GM13976 (cell line): ENCODE measurements around the gene PHLPP2.

Experiments
- DNase-seq: peaks from one replicate; pipeline ENCODE4 v3.0.0; 2012; ENCODE audit warnings: low spot score
- in situ Hi-C: fragments of 300-500 bp; cut with MboI; formaldehyde crosslinking; loops from one replicate; pipeline ENCODE4 v1.12.0; 2022; ENCODE audit warnings: low sequenced_read_pairs, mixed read lengths, inconsistent platforms; ENCODE audit not compliant: unreplicated experiment
- TF ChIP-seq, protein P1 (sequence below): IDR thresholded peaks from 2 replicates; pipeline ENCODE4 v1.5.1; 2012; ENCODE audit warnings: borderline replicate concordance, mild to moderate bottlenecking; ENCODE audit not compliant: insufficient read depth; ENCODE audit errors: extremely low read depth, missing control alignments, control extremely low read depth

PHLPP2 gene

DNA sequence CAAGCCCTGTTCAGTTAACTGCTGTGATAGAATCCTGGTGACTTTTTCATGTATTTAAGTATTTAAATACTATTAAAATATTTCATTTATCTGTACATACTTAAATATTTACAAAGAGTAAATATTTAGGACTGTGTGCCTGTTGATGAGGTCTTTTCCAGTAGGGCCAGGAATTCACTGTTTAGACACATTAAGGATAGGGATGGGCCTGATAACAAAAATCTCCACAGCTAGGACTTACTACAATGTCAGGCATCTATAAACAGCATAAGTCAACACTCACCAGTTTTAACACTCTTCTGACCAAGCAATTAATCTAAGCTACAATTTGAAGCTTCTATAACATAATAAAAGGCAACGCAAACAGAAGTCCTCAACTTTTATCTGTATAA lies 50.9 kb downstream of the PHLPP2 start:
- no peak for DNase-seq
- TF ChIP-seq, protein P1, sequence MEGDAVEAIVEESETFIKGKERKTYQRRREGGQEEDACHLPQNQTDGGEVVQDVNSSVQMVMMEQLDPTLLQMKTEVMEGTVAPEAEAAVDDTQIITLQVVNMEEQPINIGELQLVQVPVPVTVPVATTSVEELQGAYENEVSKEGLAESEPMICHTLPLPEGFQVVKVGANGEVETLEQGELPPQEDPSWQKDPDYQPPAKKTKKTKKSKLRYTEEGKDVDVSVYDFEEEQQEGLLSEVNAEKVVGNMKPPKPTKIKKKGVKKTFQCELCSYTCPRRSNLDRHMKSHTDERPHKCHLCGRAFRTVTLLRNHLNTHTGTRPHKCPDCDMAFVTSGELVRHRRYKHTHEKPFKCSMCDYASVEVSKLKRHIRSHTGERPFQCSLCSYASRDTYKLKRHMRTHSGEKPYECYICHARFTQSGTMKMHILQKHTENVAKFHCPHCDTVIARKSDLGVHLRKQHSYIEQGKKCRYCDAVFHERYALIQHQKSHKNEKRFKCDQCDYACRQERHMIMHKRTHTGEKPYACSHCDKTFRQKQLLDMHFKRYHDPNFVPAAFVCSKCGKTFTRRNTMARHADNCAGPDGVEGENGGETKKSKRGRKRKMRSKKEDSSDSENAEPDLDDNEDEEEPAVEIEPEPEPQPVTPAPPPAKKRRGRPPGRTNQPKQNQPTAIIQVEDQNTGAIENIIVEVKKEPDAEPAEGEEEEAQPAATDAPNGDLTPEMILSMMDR = no peak
- in situ Hi-C loops = no loop called here

- in situ Hi-C loops = no loop called here
- no peak for DNase-seq
- TF ChIP-seq, protein P1 = no peak
These were observed 51.5 kb downstream of the PHLPP2 start for GRCh38 chr16:71672803-71673581.

DNA sequence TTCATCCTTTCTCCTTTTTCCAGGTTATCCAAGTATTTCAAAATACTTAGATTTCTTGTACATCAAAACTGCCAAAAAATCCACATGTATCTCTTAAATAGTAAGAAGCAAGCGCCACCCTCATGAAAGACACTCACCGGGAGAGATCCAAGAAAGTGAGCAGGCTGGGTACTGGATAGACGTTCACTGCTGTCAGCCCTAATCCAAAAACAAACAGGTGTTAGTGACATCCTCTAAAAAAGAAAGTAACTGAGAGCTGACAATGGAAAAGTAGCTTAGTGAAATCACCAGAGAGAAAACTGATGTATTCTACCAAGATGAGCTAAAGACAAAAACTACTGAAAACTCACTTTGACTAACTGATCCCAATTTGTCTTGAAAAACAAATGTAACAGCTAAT lies 52.4 kb downstream of the PHLPP2 start:
- in situ Hi-C loops = no loop called here
- TF ChIP-seq, protein P1 = no peak
- no peak for DNase-seq

DNA sequence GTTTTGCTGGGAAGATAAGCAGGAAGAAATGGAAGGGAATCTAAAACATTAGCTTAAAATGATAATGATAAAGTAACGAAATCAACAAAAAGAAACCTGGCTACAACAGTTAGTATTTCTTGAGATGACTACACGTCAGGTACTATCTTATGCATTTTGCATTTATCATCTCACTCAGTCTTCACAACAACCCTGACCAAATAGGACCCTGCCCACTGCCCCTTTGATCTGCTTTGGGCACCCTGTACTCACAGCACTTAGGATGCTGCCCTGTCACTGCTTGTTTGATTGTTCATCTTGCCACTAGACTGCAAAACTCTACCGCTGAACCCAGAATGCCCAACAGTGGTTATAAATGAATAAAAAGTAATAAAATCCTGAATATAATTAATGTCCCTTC lies 53.3 kb downstream of the PHLPP2 start:
- in situ Hi-C loops = no loop called here
- TF ChIP-seq, protein P1 = no peak
- DNase-seq = no peak

GRCh38 chr16:71670537-71670936 lies 54.0 kb downstream of the PHLPP2 start:
- TF ChIP-seq, protein P1 = no peak
- in situ Hi-C loops = no loop called here
- DNase-seq = no peak

DNA sequence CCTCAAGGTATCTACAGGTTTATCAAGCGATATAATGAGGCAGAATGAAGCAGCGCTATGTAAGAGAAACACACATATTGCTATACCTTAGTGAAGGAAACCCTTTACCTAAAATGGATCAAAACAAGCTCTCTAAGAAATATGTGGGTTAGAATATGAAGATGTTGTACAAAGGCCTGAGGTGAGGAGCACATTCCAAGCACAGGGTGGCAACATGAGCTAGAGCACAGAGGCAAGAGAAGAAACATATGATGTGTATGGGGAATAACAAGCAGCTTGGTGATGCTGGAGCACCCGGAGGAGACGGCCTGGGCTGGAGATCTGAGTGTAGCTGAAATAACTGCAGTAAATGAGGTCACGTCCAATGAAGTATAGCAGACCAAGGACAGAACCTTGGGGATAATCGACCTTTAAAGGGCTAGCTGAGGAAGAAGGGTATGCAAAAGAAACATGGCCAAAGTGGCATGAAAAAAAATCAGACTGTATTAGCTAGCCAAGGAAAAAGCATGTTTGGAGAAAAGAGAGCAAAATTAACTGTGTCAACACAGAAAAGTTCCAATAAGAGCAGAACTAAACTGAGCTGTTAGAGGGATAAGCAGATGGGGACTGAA lies 54.5 kb downstream of the PHLPP2 start:
- TF ChIP-seq, protein P1 = no peak
- in situ Hi-C loops = no loop called here
- no peak for DNase-seq
